ENCODE measurements around the gene LCOR. TPM values are rescaled to one million over a fixed set of nuclear protein-coding genes. Genes with fewer than 3 reads are reported as not detected.

LCOR gene
- total RNA-seq, 4 donors from 2014 or later, result 13.0 to 36.8 (median 17.1) TPM

GRCh38 chr10:96987842-96988175, 155.7 kb downstream of the LCOR start:
- Histone ChIP-seq H3K36me3 (no peaks in the 10 kb centered on the region), H3K27me3 (no peaks in the 10 kb centered on the region), H3K27ac (no peak overlapping the region), H3K9me3 (no peaks in the 10 kb centered on the region), H3K4me3 (no peak overlapping the region), H3K4me1 (no peaks in the 10 kb centered on the region)
- TF ChIP-seq EP300 (IDR thresholded peaks at IDR 0.05) (no peak), POLR2AphosphoS5 (IDR thresholded peaks at IDR 0.05) (no peak), POLR2A (IDR thresholded peaks at IDR 0.05) (no peak), CTCF (IDR thresholded peaks at IDR 0.05) (no peak)
- DNase-seq (ENCODE audit: low spot score in 2 of 2), result no peak
- WGBS, result 86% methylated on average over 3 of the region's 3 CpGs

GRCh38 chr10:96988426-96988825, 156.3 kb downstream of the LCOR start:
- no peak overlapping the region for H3K27ac ChIP-seq
- no peak for DNase-seq (ENCODE audit: low spot score in 2 of 2)
- no peak overlapping the region for H3K4me3 ChIP-seq
- H3K9me3 ChIP-seq, result no peaks in the 10 kb centered on the region
- H3K36me3 ChIP-seq, result no peaks in the 10 kb centered on the region
- H3K27me3 ChIP-seq, result no peaks in the 10 kb centered on the region
- TF ChIP-seq POLR2A (IDR thresholded peaks at IDR 0.05), result no peak
- TF ChIP-seq POLR2AphosphoS5 (IDR thresholded peaks at IDR 0.05), result no peak
- TF ChIP-seq CTCF (IDR thresholded peaks at IDR 0.05), result no peak
- no peak for TF ChIP-seq EP300 (IDR thresholded peaks at IDR 0.05)
- H3K4me1 ChIP-seq, result no peaks in the 10 kb centered on the region
- 73% methylated on average over 4 of the region's 4 CpGs for WGBS

GRCh38 chr10:96991313-96991841, 159.3 kb downstream of the LCOR start:
- Histone ChIP-seq H3K4me3 (no peak overlapping the region), H3K27ac (no peak overlapping the region), H3K4me1 (no peaks in the 10 kb centered on the region), H3K36me3 (no peaks in the 10 kb centered on the region), H3K9me3 (no peaks in the 10 kb centered on the region), H3K27me3 (no peaks in the 10 kb centered on the region)
- TF ChIP-seq EP300 (IDR thresholded peaks at IDR 0.05) (no peak), POLR2A (IDR thresholded peaks at IDR 0.05) (no peak), CTCF (IDR thresholded peaks at IDR 0.05) (no peak)
- 52% methylated on average over 7 of the region's 7 CpGs for WGBS
- DNase-seq (ENCODE audit: low spot score in 2 of 2), result no peak

- TF ChIP-seq CTCF (IDR thresholded peaks at IDR 0.05) (no peak), POLR2AphosphoS5 (IDR thresholded peaks at IDR 0.05) (no peak), EP300 (IDR thresholded peaks at IDR 0.05) (no peak), POLR2A (IDR thresholded peaks at IDR 0.05) (no peak)
- Histone ChIP-seq H3K4me3 (no peak overlapping the region), H3K4me1 (no peaks in the 10 kb centered on the region), H3K9me3 (no peaks in the 10 kb centered on the region), H3K27me3 (no peaks in the 10 kb centered on the region), H3K27ac (no peak overlapping the region), H3K36me3 (no peaks in the 10 kb centered on the region)
- DNase-seq (ENCODE audit: low spot score in 2 of 2), result no peak
- 84% methylated on average over 1 of the region's 1 CpG for WGBS
These were observed 160.6 kb downstream of the LCOR start for GRCh38 chr10:96992721-96993120.

- no peaks in the 10 kb centered on the region for H3K4me1 ChIP-seq
- DNase-seq (ENCODE audit: low spot score in 2 of 2), result no peak
- H3K36me3 ChIP-seq, result no peaks in the 10 kb centered on the region
- H3K27me3 ChIP-seq, result no peaks in the 10 kb centered on the region
- no peak overlapping the region for H3K4me3 ChIP-seq
- no peaks in the 10 kb centered on the region for H3K9me3 ChIP-seq
- H3K27ac ChIP-seq, result no peak overlapping the region
- 72% methylated on average over 4 of the region's 4 CpGs for WGBS
- TF ChIP-seq CTCF (IDR thresholded peaks at IDR 0.05) (no peak), EP300 (IDR thresholded peaks at IDR 0.05) (no peak), POLR2AphosphoS5 (IDR thresholded peaks at IDR 0.05) (no peak), POLR2A (IDR thresholded peaks at IDR 0.05) (no peak)
These were observed 163.8 kb downstream of the LCOR start for GRCh38 chr10:96995851-96996250.

Measured in suprapubic skin (tissue), 4 donors.